NCI-H1092 (cell line): ENCODE measurements around the gene TGIF2.
A peak's percentile ranks its signal among the peaks of the same experiment; 100 is the strongest.

Experiments used
- DNase-seq: peaks from one replicate; lab custom pipeline; 2025; lab: John Stamatoyannopoulos, UW

TGIF2 gene

GRCh38 chr20:36573103-36573797 lies at the start of gene TGIF2:
Gene TGIF2 (plus strand): TSS chr20:36573597. CDS start chr20:36578775, 5,178 bp downstream.
- no peak for DNase-seq

- DNase-seq, result no peak
Measured at GRCh38 chr20:36525620-36526365, 47.6 kb upstream of the TGIF2 start.

GRCh38 chr20:36526521-36527011 lies 46.8 kb upstream of the TGIF2 start:
- no peak for DNase-seq

- no peak for DNase-seq
Measured at GRCh38 chr20:36527331-36528125, 45.9 kb upstream of the TGIF2 start.

GRCh38 chr20:36528176-36528874 lies 45.1 kb upstream of the TGIF2 start:
- no peak for DNase-seq

- no peak for DNase-seq
Measured at GRCh38 chr20:36528875-36529417, 44.5 kb upstream of the TGIF2 start.

GRCh38 chr20:36532388-36532787 lies 41.0 kb upstream of the TGIF2 start:
- peak; percentile 9 for DNase-seq

- no peak for DNase-seq
Measured at GRCh38 chr20:36532822-36533221, 40.6 kb upstream of the TGIF2 start.

- no peak for DNase-seq
Measured at GRCh38 chr20:36538026-36538722, 35.2 kb upstream of the TGIF2 start.

- no peak for DNase-seq
Measured at GRCh38 chr20:36540551-36541211, 32.7 kb upstream of the TGIF2 start.

- no peak for DNase-seq
Measured at GRCh38 chr20:36541227-36541767, 32.1 kb upstream of the TGIF2 start, which contains the start of gene MYL9. Gene MYL9 (plus strand): TSS chr20:36541519. CDS start chr20:36544885, 3,366 bp downstream.

- DNase-seq, result no peak
Measured at GRCh38 chr20:36541768-36542488, 31.5 kb upstream of the TGIF2 start.

- DNase-seq, result no peak
Measured at GRCh38 chr20:36542516-36543183, 30.7 kb upstream of the TGIF2 start.

- DNase-seq, result no peak
Measured at GRCh38 chr20:36543184-36544133, 29.9 kb upstream of the TGIF2 start.

GRCh38 chr20:36544134-36545018 lies 29.0 kb upstream of the TGIF2 start:
- peak; percentile 8 for DNase-seq

- DNase-seq, result no peak
Measured at GRCh38 chr20:36546111-36546736, 27.2 kb upstream of the TGIF2 start.
